Measurements from ENCODE around the gene DSCAML1. TPM values are rescaled to one million over a fixed set of nuclear protein-coding genes. Genes with fewer than 3 reads are reported as not detected.
A peak's percentile ranks its signal among the peaks of the same experiment; 100 is the strongest.

The DSCAML1 gene
- total and polyA plus RNA-seq, 12 donors = 0.16 to 1.5 (median 0.57) TPM

DNA sequence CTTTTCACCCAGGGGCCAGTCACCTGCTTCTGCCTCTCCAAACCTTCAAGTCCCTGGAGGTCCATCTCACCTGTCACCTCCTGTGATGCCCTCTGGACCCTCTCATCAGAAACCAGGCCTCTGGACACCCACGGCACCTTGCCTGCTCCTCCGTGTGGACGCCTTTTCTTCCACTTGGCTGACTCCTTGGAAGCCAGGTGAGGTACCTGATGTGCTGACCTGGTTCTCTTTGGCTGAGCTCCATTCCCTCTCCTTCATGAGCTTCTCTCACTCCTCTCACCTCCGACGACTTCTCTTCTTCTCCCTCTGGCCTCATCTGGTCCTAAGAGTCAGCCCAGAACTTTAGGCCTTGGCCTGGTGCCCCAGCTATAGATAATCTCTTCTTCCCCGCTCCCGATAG is 370.1 kb downstream of the DSCAML1 start:
- TF ChIP-seq CTCF (IDR thresholded peaks at IDR 0.05) = no peak
- no peak for DNase-seq
- no peak overlapping the region for H3K4me3 ChIP-seq
- H3K9me3 ChIP-seq = no peaks in the 10 kb centered on the region
- no peak overlapping the region for H3K27ac ChIP-seq
- intact Hi-C loops (cut with DNase I) = loop anchor here in 8 of 10 donors (2.0 to 10.0 kb wide), 7 partner anchors 380 to 628 kb away; no protein-coding TSS in a partner anchor
- 79 to 84% methylated on average over 7 of the region's 7 CpGs for WGBS, 2 donors
- H3K36me3 ChIP-seq = peaks cover 0 to 31% (median 0%) of the 10 kb centered on the region in 9 donors
- peaks cover 0 to 7% (median 0%) of the 10 kb centered on the region in 9 donors for H3K4me1 ChIP-seq
- ATAC-seq = no peak
- peaks cover 0 to 4% (median 0%) of the 10 kb centered on the region in 7 donors for H3K27me3 ChIP-seq

- DNase-seq (peak; percentile 51 to 76), ATAC-seq (peak; percentile 27 to 74 (median 68))
- H3K27me3 ChIP-seq = peaks cover 0 to 4% (median 0%) of the 10 kb centered on the region in 7 donors
- no peaks in the 10 kb centered on the region for H3K9me3 ChIP-seq
- H3K4me3 ChIP-seq = no peak overlapping the region
- intact Hi-C loops (cut with DNase I) = loop anchor here in 8 of 10 donors (2.0 to 10.0 kb wide), 7 partner anchors 381 to 629 kb away; no protein-coding TSS in a partner anchor
- 5% methylated on average over 17 of the region's 17 CpGs for WGBS, 2 donors
- no peak overlapping the region for H3K27ac ChIP-seq
- peaks cover 0 to 24% (median 0%) of the 10 kb centered on the region in 9 donors for H3K36me3 ChIP-seq
- peak; percentile 82 to 97 (median 95) for TF ChIP-seq CTCF (IDR thresholded peaks at IDR 0.05)
- peaks cover 0 to 7% (median 0%) of the 10 kb centered on the region in 9 donors for H3K4me1 ChIP-seq
Observed at GRCh38 chr11:117426297-117426685, 370.7 kb downstream of the DSCAML1 start.

- peak in 1 of 8 donors; percentile 9 for ATAC-seq
- no peak for TF ChIP-seq CTCF (IDR thresholded peaks at IDR 0.05)
- H3K27ac ChIP-seq = no peak overlapping the region
- DNase-seq = no peak
- H3K36me3 ChIP-seq = peaks cover 0 to 19% (median 0%) of the 10 kb centered on the region in 9 donors
- no peaks in the 10 kb centered on the region for H3K9me3 ChIP-seq
- H3K27me3 ChIP-seq = peaks cover 0 to 4% (median 0%) of the 10 kb centered on the region in 7 donors
- intact Hi-C loops (cut with DNase I) = loop anchor here in 8 of 10 donors (2.0 to 10.0 kb wide), 7 partner anchors 382 to 629 kb away; no protein-coding TSS in a partner anchor
- WGBS, 2 donors = 54 to 57% methylated on average over 13 of the region's 13 CpGs
- H3K4me1 ChIP-seq = peaks cover 0 to 7% (median 0%) of the 10 kb centered on the region in 9 donors
- H3K4me3 ChIP-seq = no peak overlapping the region
Observed at GRCh38 chr11:117425679-117426296, 371.2 kb downstream of the DSCAML1 start.

DNA sequence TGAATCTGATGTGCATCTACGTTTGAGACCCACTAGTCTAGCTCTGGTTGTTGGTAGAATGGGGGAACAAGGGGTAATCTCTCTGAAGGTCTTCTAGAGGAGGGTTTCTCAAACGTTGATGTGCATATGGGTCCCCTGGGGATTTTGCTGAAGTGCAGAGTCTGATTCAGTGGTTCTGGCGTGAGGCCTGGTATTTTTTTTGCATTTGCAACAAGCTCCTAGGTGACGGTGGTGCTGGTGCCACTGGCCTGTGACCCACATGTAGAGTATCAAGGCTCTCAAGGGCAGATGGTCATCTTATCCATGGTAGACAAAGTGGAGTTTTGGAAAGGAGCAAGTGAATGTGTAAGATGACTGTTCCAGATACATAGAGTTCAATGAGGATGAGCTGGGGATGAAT is 372.2 kb downstream of the DSCAML1 start:
- no peak for TF ChIP-seq CTCF (IDR thresholded peaks at IDR 0.05)
- Histone ChIP-seq H3K9me3 (no peaks in the 10 kb centered on the region), H3K4me1 (peaks cover 0 to 7% (median 0%) of the 10 kb centered on the region in 9 donors), H3K36me3 (peaks cover 0 to 10% (median 0%) of the 10 kb centered on the region in 9 donors), H3K27ac (no peak overlapping the region), H3K27me3 (peaks cover 0 to 4% (median 0%) of the 10 kb centered on the region in 7 donors), H3K4me3 (no peak overlapping the region)
- ATAC-seq = no peak
- intact Hi-C loops (cut with DNase I) = loop anchor here in 8 of 10 donors (5.0 to 10.0 kb wide), 7 partner anchors 383 to 630 kb away; no protein-coding TSS in a partner anchor
- WGBS, 2 donors = 64 to 74% methylated on average over 4 of the region's 4 CpGs
- DNase-seq = no peak

All from heart right ventricle (tissue), 16 donors.